ENCODE measurements around the gene ZNF175.

The ZNF175 gene

DNA sequence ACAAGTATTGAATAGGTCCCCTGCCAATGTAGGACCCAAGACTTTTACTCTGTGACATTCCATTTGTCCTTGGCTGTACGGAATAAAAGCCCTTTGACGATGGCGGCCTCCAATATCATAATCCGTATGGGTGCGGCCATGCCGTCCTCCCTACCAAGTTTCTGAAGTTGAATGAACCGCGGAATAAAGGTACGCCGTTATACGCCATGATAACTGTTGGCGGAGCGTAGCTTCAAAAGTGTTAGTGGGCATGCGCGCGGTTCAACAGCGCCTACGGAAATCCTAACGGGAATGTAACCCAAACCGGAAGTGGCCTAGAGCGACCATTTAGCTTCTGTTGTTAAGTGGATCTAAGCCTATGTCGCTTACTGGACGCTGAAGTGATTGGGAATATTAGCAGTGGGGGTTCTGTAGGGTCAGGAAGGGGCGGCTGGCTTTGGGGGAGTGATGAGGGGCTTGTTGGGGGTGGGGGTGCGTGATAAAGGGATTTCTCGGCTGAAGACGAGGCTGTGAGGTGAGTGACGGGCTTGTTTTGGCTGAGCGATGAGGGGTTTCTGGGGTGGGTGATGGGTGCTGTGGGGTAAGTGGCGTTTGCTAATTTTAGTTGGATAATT, at the start of gene ZNF175:
TSS of gene ZNF175 (plus strand) at position 322 of the 614 bp plus-strand sequence. CDS start 2,047 bp downstream, outside the sequence.
- DNase-seq = peak; percentile 81

- no peak for DNase-seq
Observed at GRCh38 chr19:51521357-51521756, 49.7 kb upstream of the ZNF175 start.

- DNase-seq = no peak
Observed at GRCh38 chr19:51521781-51522180, 49.3 kb upstream of the ZNF175 start.

- no peak for DNase-seq
Observed at GRCh38 chr19:51524666-51525264, 46.3 kb upstream of the ZNF175 start.

- no peak for DNase-seq
Observed at GRCh38 chr19:51525651-51526050, 45.4 kb upstream of the ZNF175 start.

DNA sequence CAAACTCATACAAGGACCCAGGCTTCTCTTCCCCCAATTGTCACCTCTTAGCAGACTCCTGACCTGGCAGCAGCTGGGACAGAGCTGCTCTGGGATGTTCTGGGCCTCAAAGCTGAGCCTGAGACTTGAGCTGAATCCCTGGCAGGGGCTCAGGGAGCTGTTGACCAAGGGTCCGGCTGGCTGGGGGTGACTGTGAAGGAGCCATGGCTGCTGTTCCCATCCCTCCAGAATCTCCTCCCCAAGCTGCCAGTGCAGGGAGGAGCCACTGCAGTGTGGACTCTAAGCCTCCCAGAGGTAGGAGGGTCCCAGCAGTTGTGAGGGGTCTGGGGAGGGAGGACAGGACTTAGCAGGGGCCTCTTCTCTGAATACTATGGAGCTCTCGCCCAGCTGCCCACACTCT, 41.8 kb upstream of the ZNF175 start:
- DNase-seq = no peak

GRCh38 chr19:51530616-51531015, 40.5 kb upstream of the ZNF175 start:
- no peak for DNase-seq

DNA sequence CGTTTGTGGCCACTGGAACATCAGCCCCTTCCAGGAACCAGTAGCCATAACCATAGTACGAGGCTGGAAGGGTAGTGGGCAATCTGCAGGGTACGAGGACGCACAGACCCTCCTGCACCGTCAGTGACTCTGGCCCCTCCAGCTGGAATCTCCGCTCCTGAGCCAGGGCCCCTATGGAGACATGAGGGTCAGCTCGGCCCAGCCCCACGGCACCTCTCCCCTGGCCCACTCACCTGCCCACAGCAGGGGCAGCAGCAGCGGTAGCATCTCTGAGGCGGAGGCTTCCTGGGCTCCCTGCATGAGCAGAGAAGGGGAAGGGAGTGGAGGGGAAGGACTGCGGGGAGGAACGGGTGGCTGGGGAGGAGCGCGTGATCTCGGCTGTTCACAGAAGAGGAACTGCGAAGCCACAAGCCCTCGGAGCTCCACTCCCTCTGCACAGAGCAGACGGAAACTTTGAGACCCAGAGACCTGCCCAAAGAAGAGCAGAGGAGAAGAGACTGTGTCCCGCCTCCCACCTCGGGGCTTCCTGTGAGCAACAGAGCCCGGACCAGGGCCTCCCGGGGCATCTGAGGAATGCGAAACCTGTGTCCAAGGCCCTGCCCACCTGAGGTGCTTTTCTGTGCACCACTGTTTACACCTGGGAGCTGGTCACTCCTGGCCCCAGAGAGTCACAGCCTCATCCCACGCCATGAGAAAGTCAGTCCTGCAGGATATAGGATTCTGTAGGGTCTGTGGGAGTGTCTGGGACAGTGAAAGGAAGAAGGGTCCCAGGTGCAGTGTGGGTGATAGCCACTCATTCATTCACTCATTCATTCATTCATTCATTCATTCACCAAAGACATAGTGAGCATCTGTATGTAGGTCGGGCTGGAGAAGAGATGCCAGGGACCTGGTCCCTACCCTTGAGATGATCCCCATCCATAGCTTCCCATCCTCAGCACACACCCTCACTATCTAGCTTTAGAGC, 39.5 kb upstream of the ZNF175 start, which contains the start of gene SIGLEC6:
TSS of gene SIGLEC6 (minus strand) at position 322 of the 967 bp plus-strand sequence. CDS start at position 300, 22 bp downstream.
- DNase-seq = peak; percentile 10

- no peak for DNase-seq
Observed at GRCh38 chr19:51535535-51535934, 35.5 kb upstream of the ZNF175 start.

GRCh38 chr19:51539821-51540366, 31.2 kb upstream of the ZNF175 start:
- no peak for DNase-seq

GRCh38 chr19:51541458-51542357, 29.4 kb upstream of the ZNF175 start:
- DNase-seq = no peak

DNA sequence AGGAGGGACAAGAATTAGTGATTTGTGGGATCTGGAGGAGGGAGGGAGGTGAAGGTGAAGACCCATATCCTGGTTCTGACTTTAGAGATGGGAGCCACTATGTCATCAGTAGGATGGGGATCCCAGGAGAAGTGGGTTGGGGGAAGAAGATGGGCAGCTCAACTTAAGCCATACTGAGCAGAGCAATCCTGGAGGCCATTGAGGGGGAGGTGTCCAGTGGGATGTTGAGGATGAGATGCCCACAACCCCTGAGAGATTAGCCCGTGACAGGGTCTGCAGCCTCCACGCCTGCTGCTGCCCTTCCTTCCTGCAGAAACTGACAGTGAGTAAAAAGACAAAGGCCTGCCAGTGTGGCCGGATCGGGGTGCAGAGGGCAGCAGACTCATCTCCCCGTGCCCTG, 28.4 kb upstream of the ZNF175 start:
- no peak for DNase-seq

DNA sequence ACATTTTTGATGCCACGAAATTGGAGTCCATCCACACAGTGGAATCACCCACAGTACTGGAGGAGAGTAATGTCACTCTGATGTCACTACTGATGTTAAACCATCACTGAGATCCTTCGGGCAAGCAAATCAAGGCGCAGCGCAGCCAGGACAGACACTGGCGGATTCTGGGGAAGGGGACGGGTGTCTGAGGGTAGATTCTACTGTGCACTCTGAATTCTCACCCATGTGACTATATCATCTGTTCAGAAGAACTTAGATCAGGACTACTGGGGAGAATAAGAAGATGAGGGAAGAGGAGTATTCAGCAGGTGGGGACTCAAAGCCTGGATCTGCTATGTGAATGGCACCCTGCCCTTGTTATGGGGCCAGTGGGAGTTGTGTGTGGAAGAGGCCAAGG, 27.0 kb upstream of the ZNF175 start:
- DNase-seq = no peak

DNA sequence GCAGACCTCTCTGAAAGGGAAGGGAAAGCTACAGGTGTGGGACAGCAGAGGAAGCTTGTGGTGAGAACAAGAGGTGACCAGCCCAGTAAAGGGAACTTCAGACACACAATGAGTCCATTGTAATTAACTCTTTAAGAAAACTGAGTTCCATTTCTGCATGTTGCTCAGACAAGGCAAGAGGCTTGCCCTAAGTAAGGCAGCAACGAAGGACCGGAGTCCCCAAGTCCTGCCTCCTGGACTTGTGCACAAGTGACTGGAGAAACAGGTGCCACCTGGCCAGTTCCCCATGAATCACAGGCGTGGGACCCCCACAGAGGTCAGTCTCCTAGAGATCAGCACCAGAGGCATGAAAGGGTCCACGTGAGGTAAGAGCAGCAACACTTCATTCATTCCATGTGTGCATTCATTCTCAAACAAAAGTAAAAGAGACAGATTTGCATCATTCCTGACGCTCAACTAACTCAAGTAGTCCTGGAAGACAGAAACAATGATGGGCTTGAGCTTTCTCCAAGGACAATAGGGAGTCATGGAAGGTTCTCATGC, 24.9 kb upstream of the ZNF175 start:
- DNase-seq = no peak

DNA sequence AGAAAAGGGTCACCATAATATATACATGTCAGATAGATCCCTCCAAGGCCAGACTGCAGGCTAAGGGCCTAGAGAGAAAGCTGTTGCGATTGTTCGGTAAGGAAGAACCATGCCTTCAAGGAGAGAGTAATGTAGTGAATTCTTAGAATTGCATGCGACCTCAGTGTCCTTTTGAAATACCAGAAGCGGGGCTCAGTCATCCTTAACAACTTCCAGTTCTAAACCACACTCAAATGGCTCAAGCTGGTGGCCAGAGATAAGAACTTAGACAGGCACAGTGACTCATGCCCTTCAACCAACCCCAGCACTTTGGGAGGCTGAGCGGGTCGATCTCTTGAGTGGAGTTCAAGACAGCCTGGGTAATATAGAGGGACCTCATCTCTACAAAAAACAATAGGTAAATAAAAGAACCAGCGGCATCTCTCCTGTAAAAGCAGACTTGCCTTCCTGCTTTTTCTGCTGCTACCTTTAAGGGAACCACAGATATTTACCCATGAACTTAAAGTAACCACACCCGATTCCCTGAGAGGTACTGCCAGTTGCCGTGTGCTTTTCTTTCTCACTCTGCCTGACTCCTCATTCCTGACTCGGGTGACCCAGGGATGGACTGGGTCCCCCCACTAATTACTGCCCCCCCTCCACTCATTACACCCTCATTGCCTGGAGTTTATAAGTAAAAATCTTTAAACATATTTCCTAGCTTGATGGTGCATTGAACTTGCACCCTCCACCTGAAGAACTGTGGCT, 24.3 kb upstream of the ZNF175 start:
- DNase-seq = no peak

GRCh38 chr19:51547397-51548212, 23.5 kb upstream of the ZNF175 start:
- DNase-seq = no peak

DNA sequence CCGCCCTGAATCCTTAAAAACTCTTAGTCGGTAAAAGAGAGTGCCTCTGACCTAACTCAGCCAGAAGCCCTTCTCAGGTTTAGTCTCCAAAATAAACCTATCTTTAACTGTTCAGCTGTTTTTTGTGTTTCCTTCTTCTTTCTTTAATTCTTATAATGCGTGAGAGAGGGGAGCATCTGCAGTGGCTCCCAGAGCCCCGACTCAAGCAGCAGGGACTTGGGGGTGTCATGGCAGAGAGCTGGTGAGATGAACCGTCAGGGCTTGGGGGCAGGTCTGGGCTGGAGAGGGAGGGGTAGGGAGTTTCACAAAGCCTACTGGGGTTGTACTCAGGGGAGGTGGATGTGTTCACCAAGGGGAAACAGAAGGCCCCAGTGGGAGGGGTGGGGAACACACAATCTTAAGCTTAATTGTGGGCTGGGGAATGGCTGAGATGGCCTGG, 22.9 kb upstream of the ZNF175 start:
- DNase-seq = no peak

- no peak for DNase-seq
Observed at GRCh38 chr19:51548891-51549305, 22.2 kb upstream of the ZNF175 start.

DNA sequence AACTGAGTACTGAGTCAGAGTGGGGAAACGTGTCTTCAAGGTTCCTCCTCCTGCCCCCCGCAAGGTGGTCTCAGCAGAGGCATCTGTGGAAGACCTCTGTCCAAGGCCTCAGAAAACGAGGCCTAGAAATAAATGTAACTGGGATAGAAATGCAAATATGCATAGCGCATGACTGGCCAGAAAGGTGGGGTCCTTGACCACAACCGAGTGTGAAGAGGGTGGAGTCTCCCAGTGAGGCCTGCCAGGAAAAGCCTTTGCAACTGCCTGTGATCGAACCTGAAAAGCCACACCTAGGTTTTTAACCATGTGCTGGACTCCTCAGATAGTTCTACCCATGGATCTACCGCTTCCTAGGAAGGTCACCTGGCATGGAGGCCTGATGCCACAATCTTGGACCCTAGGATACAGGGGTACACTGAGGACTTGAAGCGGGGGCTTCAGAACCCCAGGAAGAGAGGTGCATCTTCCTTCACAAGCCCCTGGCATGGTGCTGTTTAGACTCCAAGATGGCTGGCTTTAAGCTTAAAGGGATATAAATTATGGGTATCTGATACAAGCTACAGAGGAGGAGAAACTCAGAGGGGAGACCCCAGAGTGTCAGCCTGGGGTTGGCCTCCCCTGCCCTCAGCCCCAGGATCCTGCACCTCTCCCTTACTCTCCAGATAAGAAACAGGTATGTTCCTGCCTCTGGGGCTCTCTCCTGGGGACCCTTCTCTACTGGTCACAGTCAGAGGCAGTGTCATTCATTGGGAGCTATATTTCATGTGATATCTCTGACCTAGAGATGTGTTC, 21.4 kb upstream of the ZNF175 start:
- DNase-seq = no peak

Data from stimulated activated CD4-positive, alpha-beta T cell treated with anti-CD3 and anti-CD28 coated beads, Interleukin-12 subunit alpha, Interleukin-12 subunit beta, amount 100 ng/mL, for 4 hours (primary cell).